NT2/D1 (cell line): Measurements from ENCODE around the gene SEM1.

Experiments
- SUZ12 ChIP-seq: IDR thresholded peaks from 2 replicates; pipeline ENCODE4 v1.6.1; 2011; ENCODE audit not compliant: insufficient read length, insufficient read depth; ENCODE audit errors: extremely low read depth
- YY1 ChIP-seq: IDR thresholded peaks from 2 replicates; pipeline ENCODE4 v1.6.1; 2011; ENCODE audit not compliant: insufficient read length, insufficient read depth
- ZNF274 ChIP-seq: IDR thresholded peaks from 2 replicates; pipeline ENCODE4 v1.6.1; 2011; ENCODE audit warnings: mild to moderate bottlenecking, low read depth, low read length

- TF ChIP-seq SUZ12 (no peak), YY1 (no peak), ZNF274 (no peak)
These were observed 8.4 kb downstream of the SEM1 start for GRCh38 chr7:96701258-96701657.
